Erythroblast (primary cell): ENCODE results near the gene PDIA5.

ENCODE experiments used
- GATA1 ChIP-seq: IDR thresholded peaks from 2 replicates; pipeline ENCODE4 v1.6.1; 2011; ENCODE audit warnings: low read depth, mild to moderate bottlenecking, control low read depth, low read length, moderate library complexity
- POLR2A ChIP-seq: IDR thresholded peaks from 2 replicates; pipeline ENCODE4 v1.6.1; 2011; ENCODE audit warnings: mild to moderate bottlenecking, low read length

DNA sequence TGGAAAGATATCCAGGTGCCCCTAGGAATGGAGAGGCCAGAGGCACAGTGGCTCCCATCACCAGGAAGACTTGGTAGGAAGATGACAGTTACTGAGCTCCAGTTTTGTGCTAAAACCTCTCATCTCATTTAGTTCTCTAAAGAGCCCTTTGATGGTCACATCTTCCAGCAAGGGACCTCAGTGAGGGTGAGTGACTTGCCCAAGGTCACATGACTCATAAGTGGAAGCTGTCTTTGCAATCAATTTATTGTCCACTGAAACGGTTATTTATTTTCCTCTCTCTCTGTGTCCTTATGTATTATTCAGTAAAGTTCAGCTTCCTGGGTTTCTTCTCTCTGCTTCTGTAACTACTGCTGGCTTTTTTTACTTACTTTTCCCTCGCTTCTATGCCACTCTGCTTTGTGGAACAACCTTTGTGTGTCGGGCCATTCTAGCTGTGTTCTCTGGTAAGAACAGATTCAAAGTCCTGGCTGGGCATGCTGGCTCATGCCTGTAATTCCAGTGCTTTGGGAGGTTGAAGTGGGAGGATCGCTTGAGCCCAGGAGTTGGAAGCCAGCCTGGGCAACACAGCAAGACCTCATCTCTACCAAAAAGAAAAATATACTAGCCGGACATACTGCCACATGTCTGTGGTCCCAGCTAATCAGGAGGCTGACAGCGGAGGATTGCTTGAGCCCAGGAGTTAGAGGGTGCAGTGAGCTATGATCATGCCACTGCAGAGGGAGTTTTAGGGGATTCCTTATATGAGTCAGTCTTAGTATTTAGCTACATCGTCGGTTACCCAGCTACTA lies 55.9 kb downstream of the PDIA5 start:
- TF ChIP-seq POLR2A: no peak
- no peak for TF ChIP-seq GATA1
